Measurements from ENCODE around the gene GPM6B.

DNA sequence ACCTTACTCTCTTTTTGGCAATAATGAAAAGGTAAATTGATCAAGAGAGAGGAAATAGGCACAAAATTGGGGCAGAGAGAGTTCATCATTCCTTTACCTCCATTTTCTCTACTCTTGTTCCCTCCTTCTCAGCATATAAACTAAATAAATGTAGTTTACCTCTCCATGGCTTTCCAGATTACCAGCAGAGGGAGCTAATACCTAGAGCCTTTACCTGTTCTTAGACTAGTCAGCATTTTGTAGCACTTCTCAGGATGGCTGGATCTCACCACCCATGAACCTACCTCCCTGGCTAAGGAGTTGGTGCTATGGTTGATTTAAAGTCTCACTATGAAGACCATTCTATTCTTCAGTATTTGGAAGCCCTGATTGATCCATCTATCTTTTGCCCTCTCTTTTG lies 66.7 kb downstream of the GPM6B start:
- TF ChIP-seq, protein P1, sequence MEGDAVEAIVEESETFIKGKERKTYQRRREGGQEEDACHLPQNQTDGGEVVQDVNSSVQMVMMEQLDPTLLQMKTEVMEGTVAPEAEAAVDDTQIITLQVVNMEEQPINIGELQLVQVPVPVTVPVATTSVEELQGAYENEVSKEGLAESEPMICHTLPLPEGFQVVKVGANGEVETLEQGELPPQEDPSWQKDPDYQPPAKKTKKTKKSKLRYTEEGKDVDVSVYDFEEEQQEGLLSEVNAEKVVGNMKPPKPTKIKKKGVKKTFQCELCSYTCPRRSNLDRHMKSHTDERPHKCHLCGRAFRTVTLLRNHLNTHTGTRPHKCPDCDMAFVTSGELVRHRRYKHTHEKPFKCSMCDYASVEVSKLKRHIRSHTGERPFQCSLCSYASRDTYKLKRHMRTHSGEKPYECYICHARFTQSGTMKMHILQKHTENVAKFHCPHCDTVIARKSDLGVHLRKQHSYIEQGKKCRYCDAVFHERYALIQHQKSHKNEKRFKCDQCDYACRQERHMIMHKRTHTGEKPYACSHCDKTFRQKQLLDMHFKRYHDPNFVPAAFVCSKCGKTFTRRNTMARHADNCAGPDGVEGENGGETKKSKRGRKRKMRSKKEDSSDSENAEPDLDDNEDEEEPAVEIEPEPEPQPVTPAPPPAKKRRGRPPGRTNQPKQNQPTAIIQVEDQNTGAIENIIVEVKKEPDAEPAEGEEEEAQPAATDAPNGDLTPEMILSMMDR (IDR thresholded peaks at IDR 0.05; ENCODE audit: low read depth, low read length, poor library complexity, severe bottlenecking), result peak; percentile 57
- no peak for TF ChIP-seq EZH2phosphoT487 (IDR thresholded peaks at IDR 0.05; ENCODE audit: borderline replicate concordance, low read length)
